Measurements from ENCODE around the gene FRAT1. TPM values are rescaled to one million over a fixed set of nuclear protein-coding genes. Genes with fewer than 3 reads are reported as not detected.
A peak's percentile ranks its signal among the peaks of the same experiment; 100 is the strongest.

FRAT1 gene
- total RNA-seq, 1 experiment from 2014 or later: 2.3 TPM

GRCh38 chr10:97336006-97336405, 16.9 kb downstream of the FRAT1 start:
- peaks cover 21% of the 10 kb centered on the region for H3K4me1 ChIP-seq
- Mint-ChIP-seq H3K9me3 (ENCODE audit: unreplicated experiment) (no peaks in the 10 kb centered on the region), H3K36me3 (ENCODE audit: insufficient read depth, unreplicated experiment) (no peaks in the 10 kb centered on the region), H3K4me3 (ENCODE audit: unreplicated experiment) (no peak overlapping the region), H3K27ac (ENCODE audit: unreplicated experiment) (no peak overlapping the region), H3K4me1 (ENCODE audit: low read depth, unreplicated experiment) (peaks cover 21% of the 10 kb centered on the region), H3K27me3 (ENCODE audit: insufficient read depth, unreplicated experiment) (no peaks in the 10 kb centered on the region)
- peaks cover 1% of the 10 kb centered on the region; the same call in 1 of the 2 replicates for H3K36me3 ChIP-seq (ENCODE audit: control insufficient read depth, insufficient read depth, low read length)
- intact Hi-C loops (cut with micrococcal nuclease; ENCODE audit: unreplicated experiment): no loop called here
- BruUV-seq (replicated peaks): no TSS peak
- CTCF ChIA-PET: no interaction called here
- H3K4me3 ChIP-seq (ENCODE audit: low read depth, low read length): no peak overlapping the region
- no peak for TF ChIP-seq CTCF (IDR thresholded peaks at IDR 0.05; ENCODE audit: insufficient read depth in 1 of 2, low read depth in 1 of 2, low read length in 1 of 2, severe bottlenecking in 1 of 2, unreplicated experiment in 1 of 2)
- no peak for DNase-seq
- POLR2A ChIA-PET: no interaction called here
- no peaks in the 10 kb centered on the region for H3K27me3 ChIP-seq (replicated peaks; ENCODE audit: control insufficient read depth, insufficient read depth, low read length)
- no peaks in the 10 kb centered on the region for H3K9me3 ChIP-seq

- no peaks in the 10 kb centered on the region for H3K27me3 ChIP-seq (replicated peaks; ENCODE audit: control insufficient read depth, insufficient read depth, low read length)
- peak overlapping the region; percentile 11 for H3K4me3 Mint-ChIP-seq (ENCODE audit: unreplicated experiment)
- H3K9me3 Mint-ChIP-seq (ENCODE audit: unreplicated experiment): no peaks in the 10 kb centered on the region
- H3K27ac Mint-ChIP-seq (ENCODE audit: unreplicated experiment): no peak overlapping the region
- no peaks in the 10 kb centered on the region for H3K27me3 Mint-ChIP-seq (ENCODE audit: insufficient read depth, unreplicated experiment)
- ChIA-PET POLR2A (interaction anchor here (0.6 kb wide), 1 partner anchor 312 kb away, joined by 3 read pairs; no protein-coding TSS in a partner anchor), CTCF (no interaction called here)
- H3K36me3 Mint-ChIP-seq (ENCODE audit: insufficient read depth, unreplicated experiment): no peaks in the 10 kb centered on the region
- H3K9me3 ChIP-seq: no peaks in the 10 kb centered on the region
- intact Hi-C loops (cut with micrococcal nuclease; ENCODE audit: unreplicated experiment): no loop called here
- H3K4me1 ChIP-seq: peaks cover 21% of the 10 kb centered on the region
- BruUV-seq (replicated peaks): no TSS peak
- DNase-seq: no peak
- peaks cover 21% of the 10 kb centered on the region for H3K4me1 Mint-ChIP-seq (ENCODE audit: low read depth, unreplicated experiment)
- TF ChIP-seq CTCF (IDR thresholded peaks at IDR 0.05; ENCODE audit: insufficient read depth in 1 of 2, low read depth in 1 of 2, low read length in 1 of 2, severe bottlenecking in 1 of 2, unreplicated experiment in 1 of 2): no peak
- no peaks in the 10 kb centered on the region for H3K36me3 ChIP-seq (ENCODE audit: control insufficient read depth, insufficient read depth, low read length)
- H3K4me3 ChIP-seq (ENCODE audit: low read depth, low read length): no peak overlapping the region
Measured at GRCh38 chr10:97336446-97336845, 17.4 kb downstream of the FRAT1 start.

GRCh38 chr10:97336942-97337831, 18.1 kb downstream of the FRAT1 start:
- TF ChIP-seq CTCF (IDR thresholded peaks at IDR 0.05; ENCODE audit: insufficient read depth in 1 of 2, low read depth in 1 of 2, low read length in 1 of 2, severe bottlenecking in 1 of 2, unreplicated experiment in 1 of 2): no peak
- no peaks in the 10 kb centered on the region for H3K27me3 Mint-ChIP-seq (ENCODE audit: insufficient read depth, unreplicated experiment)
- peak overlapping the region; percentile 11 for H3K4me3 Mint-ChIP-seq (ENCODE audit: unreplicated experiment)
- Histone ChIP-seq H3K4me3 (ENCODE audit: low read depth, low read length) (no peak overlapping the region), H3K9me3 (no peaks in the 10 kb centered on the region), H3K27me3 (replicated peaks; ENCODE audit: control insufficient read depth, insufficient read depth, low read length) (no peaks in the 10 kb centered on the region), H3K36me3 (ENCODE audit: control insufficient read depth, insufficient read depth, low read length) (no peaks in the 10 kb centered on the region), H3K4me1 (peaks cover 19% of the 10 kb centered on the region)
- H3K27ac Mint-ChIP-seq (ENCODE audit: unreplicated experiment): no peak overlapping the region
- ChIA-PET CTCF (no interaction called here), POLR2A (interaction anchor here (0.6 kb wide), 1 partner anchor 313 kb away, joined by 3 read pairs; no protein-coding TSS in a partner anchor)
- BruUV-seq (replicated peaks): no TSS peak
- no peaks in the 10 kb centered on the region for H3K36me3 Mint-ChIP-seq (ENCODE audit: insufficient read depth, unreplicated experiment)
- DNase-seq: peak; percentile 47 to 53
- intact Hi-C loops (cut with micrococcal nuclease; ENCODE audit: unreplicated experiment): no loop called here
- peaks cover 19% of the 10 kb centered on the region for H3K4me1 Mint-ChIP-seq (ENCODE audit: low read depth, unreplicated experiment)
- no peaks in the 10 kb centered on the region for H3K9me3 Mint-ChIP-seq (ENCODE audit: unreplicated experiment)

Measured in Caco-2 (cell line).